HL-60 (cell line): Measurements from ENCODE around the gene DCK.

Source experiments
- CTCF ChIP-seq: IDR thresholded peaks from one replicate; pipeline ENCODE4 v1.5.1; 2011; ENCODE audit warnings: low read length, control low read depth, inconsistent platforms; ENCODE audit not compliant: insufficient read depth
- GABPA ChIP-seq: IDR thresholded peaks from 2 replicates; pipeline ENCODE4 v1.6.1; 2012; ENCODE audit warnings: low read depth
- POLR2AphosphoS5 ChIP-seq: IDR thresholded peaks from 2 replicates; pipeline ENCODE4 v1.6.1; 2012; ENCODE audit warnings: low read depth

GRCh38 chr4:70996018-70996360 lies 2.5 kb downstream of the DCK start:
- TF ChIP-seq CTCF (no peak), POLR2AphosphoS5 (no peak), GABPA (no peak)
